SK-N-SH (cell line): ENCODE measurements around the gene CD63. TPM values are rescaled to one million over a fixed set of nuclear protein-coding genes. Genes with fewer than 3 reads are reported as not detected.

Experiments
- CTCF ChIA-PET: fragments of 300-600, 350-600 bp; formaldehyde crosslinking; extraction: SDS; loops from one replicate; lab custom pipeline; 2021; lab: Yijun Ruan, JAX
- POLR2A ChIA-PET: fragments of 350-600 bp; sonication (Branson Sonifier 250); formaldehyde crosslinking; extraction: SDS; loops from one replicate; lab custom pipeline; 2020; ENCODE audit warnings: antibody characterized with exemption, inconsistent platforms; lab: Yijun Ruan, JAX
- DNase-seq: peaks from one replicate; pipeline ENCODE4 v3.0.0; 2012
- H2AFZ ChIP-seq: fragments of 200-600 bp; sonication (generic); 2 replicates; pipeline ENCODE4 v1.8.1; 2016; ENCODE audit warnings: antibody characterized with exemption, mild to moderate bottlenecking, low read depth
- H3F3A ChIP-seq: fragments of 200-600 bp; sonication (generic); replicated peaks from 2 replicates; pipeline ENCODE3; 2016; ENCODE audit warnings: antibody characterized with exemption, mild to moderate bottlenecking; ENCODE audit not compliant: insufficient read depth
- H3K27ac ChIP-seq, 2 experiments: fragments of 200-500 bp in 1 of 2; fragments of 200-600 bp in 1 of 2; sonication (Bioruptor generic) in 1 of 2; sonication (generic), shearing (Covaris generic) in 1 of 2; 2 replicates each; pipeline versions ENCODE4 v1.5.1 to v1.6.1; 2014 to 2016; ENCODE audit warnings: low read depth in 2 of 2, inconsistent platforms in 1 of 2, low read length in 1 of 2, mild to moderate bottlenecking in 1 of 2, mixed read lengths in 1 of 2
- H3K27me3 ChIP-seq: fragments of 200-600 bp; sonication (generic), shearing (Covaris generic); 2 replicates; pipeline ENCODE4 v1.6.1; 2016; ENCODE audit warnings: mixed run types; ENCODE audit not compliant: insufficient read depth
- H3K36me3 ChIP-seq, 2 experiments: fragments of 200-500 bp in 1 of 2; fragments of 200-600 bp in 1 of 2; sonication (Bioruptor generic) in 1 of 2; sonication (generic) in 1 of 2; replicated peaks in 1 of 2; 2 replicates each; pipeline versions ENCODE3 to v1.5.1; 2014 to 2016; ENCODE audit warnings: low read length in 1 of 2, mild to moderate bottlenecking in 1 of 2; ENCODE audit not compliant: insufficient read depth in 2 of 2, control insufficient read depth in 1 of 2
- H3K4me1 ChIP-seq, 2 experiments: fragments of 200-500 bp in 1 of 2; fragments of 200-600 bp in 1 of 2; sonication (Bioruptor generic) in 1 of 2; sonication (generic), shearing (Covaris generic) in 1 of 2; 2 replicates each; pipeline versions ENCODE4 v1.5.1 to v1.6.1; 2014 to 2016; ENCODE audit warnings: low read depth in 1 of 2, low read length in 1 of 2, mixed run types in 1 of 2; ENCODE audit not compliant: insufficient read depth in 2 of 2, control insufficient read depth in 1 of 2
- H3K4me2 ChIP-seq: fragments of 200-600 bp; sonication (generic), shearing (Covaris generic); 2 replicates; pipeline ENCODE4 v1.6.1; 2017; ENCODE audit warnings: mixed run types
- H3K4me3 ChIP-seq, 2 experiments: fragments of 200-500 bp in 1 of 2; fragments of 200-600 bp in 1 of 2; sonication (Bioruptor generic) in 1 of 2; sonication (generic), shearing (Covaris generic) in 1 of 2; 2 replicates each; pipeline versions ENCODE4 v1.5.1 to v1.8.1; 2014 to 2016; ENCODE audit warnings: low read depth in 2 of 2, inconsistent platforms in 1 of 2, low read length in 1 of 2, mild to moderate bottlenecking in 1 of 2, mixed read lengths in 1 of 2, moderate library complexity in 1 of 2
- H3K79me2 ChIP-seq: fragments of 200-600 bp; sonication (generic); 2 replicates; pipeline ENCODE4 v1.8.1; 2017; ENCODE audit warnings: mild to moderate bottlenecking; ENCODE audit not compliant: insufficient read depth
- H3K9ac ChIP-seq: fragments of 200-600 bp; sonication (generic); 2 replicates; pipeline ENCODE4 v1.6.1; 2017; ENCODE audit warnings: mixed run types
- H3K9me2 ChIP-seq: fragments of 200-600 bp; sonication (generic); 2 replicates; pipeline ENCODE4 v1.6.1; 2017; ENCODE audit warnings: mixed run types
- H3K9me3 ChIP-seq: fragments of 200-600 bp; sonication (generic); 2 replicates; pipeline ENCODE4 v1.6.1; 2017; ENCODE audit warnings: mixed run types, mild to moderate bottlenecking, moderate library complexity
- H4K20me1 ChIP-seq: fragments of 200-600 bp; sonication (generic); 2 replicates; pipeline ENCODE4 v1.6.1; 2017; ENCODE audit warnings: mild to moderate bottlenecking, mixed run types; ENCODE audit not compliant: insufficient read depth
- CHD2 ChIP-seq: fragments of 150-350 bp; IDR thresholded peaks from 2 replicates; pipeline ENCODE4 v1.6.1; 2018; ENCODE audit warnings: low read length; ENCODE audit not compliant: partially characterized antibody
- EP300 ChIP-seq, 2 experiments: IDR thresholded peaks; 2 replicates each; pipeline versions ENCODE4 v1.4.0 to v1.6.1; 2012; ENCODE audit warnings: borderline replicate concordance in 1 of 2, low read depth in 1 of 2, low read length in 1 of 2
- IRF3 ChIP-seq: fragments of 150-350 bp; IDR thresholded peaks from 2 replicates; pipeline ENCODE4 v1.6.1; 2016; ENCODE audit warnings: mild to moderate bottlenecking, low read depth, low read length
- MAX ChIP-seq: IDR thresholded peaks from 2 replicates; pipeline ENCODE4 v1.4.0; 2012; ENCODE audit warnings: low read depth
- MEF2A ChIP-seq: IDR thresholded peaks from 2 replicates; pipeline ENCODE4 v1.4.0; 2012; ENCODE audit warnings: low read depth, borderline replicate concordance
- MXI1 ChIP-seq: IDR thresholded peaks from 2 replicates; pipeline ENCODE4 v1.6.1; 2012; ENCODE audit warnings: mild to moderate bottlenecking, low read depth, low read length, improper control_type of control experiment
- PBX3 ChIP-seq: IDR thresholded peaks from 2 replicates; pipeline ENCODE4; 2012
- RAD21 ChIP-seq: IDR thresholded peaks from 2 replicates; pipeline ENCODE4 v1.6.1; 2012; ENCODE audit warnings: mild to moderate bottlenecking, low read length
- RCOR1 ChIP-seq: fragments of 150-350 bp; IDR thresholded peaks from 2 replicates; pipeline ENCODE4 v1.6.1; 2017; ENCODE audit warnings: antibody characterized with exemption, low read length
- RXRA ChIP-seq: IDR thresholded peaks from 2 replicates; pipeline ENCODE4 v1.4.0; 2012; ENCODE audit warnings: low read depth, mild to moderate bottlenecking, borderline replicate concordance
- SIN3A ChIP-seq: IDR thresholded peaks from 2 replicates; pipeline ENCODE4 v1.6.1; 2012; ENCODE audit warnings: low read depth, mild to moderate bottlenecking, low read length, moderate library complexity, borderline replicate concordance
- TAF1 ChIP-seq: IDR thresholded peaks from 2 replicates; pipeline ENCODE4 v1.6.1; 2012; ENCODE audit warnings: low read depth, mild to moderate bottlenecking, low read length, moderate library complexity, borderline replicate concordance
- YY1 ChIP-seq: IDR thresholded peaks from 2 replicates; pipeline ENCODE4 v1.4.0; 2012; ENCODE audit warnings: low read depth, mild to moderate bottlenecking
- ZBTB33 ChIP-seq: IDR thresholded peaks from 2 replicates; pipeline ENCODE4 v1.4.0; 2012; ENCODE audit warnings: low read depth, borderline replicate concordance
- WGBS: methylation state at CpG from one replicate; pipeline ENCODE4 v1.1.6; 2017; ENCODE audit warnings: low lambda C conversion rate; 5-methylcytosine and 5-hydroxymethylcytosine counted together
- polyA plus RNA-seq, 3 experiments: library from polyadenylated mRNA; depleted of rRNA; stranded (reverse); fragments of >200 nt; gene quantifications; 2 replicates each; pipeline ENCODE4 v1.2.3, GENCODE V29; 2012

The CD63 gene
- polyA plus RNA-seq, 1 of the 3 experiments (the other 2 are of a cell fraction), result 1,465 TPM

GRCh38 chr12:55733021-55733555 lies 4.3 kb upstream of the CD63 start:
- no peak overlapping the region for H3K4me2 ChIP-seq
- CTCF ChIA-PET, result interaction anchor here (1.8 kb wide), 1 partner anchor 63 kb away, joined by 5 read pairs; no protein-coding TSS in a partner anchor
- H3K27me3 ChIP-seq, result no peaks in the 10 kb centered on the region
- H3K9ac ChIP-seq, result no peak overlapping the region
- no peak overlapping the region for H3K4me3 ChIP-seq
- H3K79me2 ChIP-seq, result peaks cover 19% of the 10 kb centered on the region
- no peaks in the 10 kb centered on the region for H3K9me2 ChIP-seq
- POLR2A ChIA-PET, result interaction anchor here (0.6 kb wide), 1 partner anchor 12 kb away, joined by 3 read pairs; no protein-coding TSS in a partner anchor
- H3K9me3 ChIP-seq, result no peaks in the 10 kb centered on the region
- H4K20me1 ChIP-seq, result peaks cover under 1% of the 10 kb centered on the region
- no peak for DNase-seq
- H3K27ac ChIP-seq, result no peak overlapping the region
- H3K4me1 ChIP-seq, result peaks cover 8 to 24% of the 10 kb centered on the region in 2 experiments; a peak in 3 of 4 replicates
- TF ChIP-seq SIN3A (no peak), MEF2A (no peak), YY1 (no peak), IRF3 (no peak), MXI1 (no peak), EP300 (IDR thresholded peaks at IDR 0.05; ENCODE audit: borderline replicate concordance in 1 of 2, low read depth in 1 of 2, low read length in 1 of 2) (no peak), RCOR1 (no peak), RAD21 (no peak)
- TF ChIP-seq, all 33 proteins: peak for 0
- H3F3A ChIP-seq, result peaks cover 20% of the 10 kb centered on the region
- 96% methylated on average over 9 of the region's 14 CpGs for WGBS
- no peak overlapping the region for H2AFZ ChIP-seq
- no peaks in the 10 kb centered on the region for H3K36me3 ChIP-seq

GRCh38 chr12:55732288-55732687 lies 3.5 kb upstream of the CD63 start:
- peaks cover 0 to 22% of the 10 kb centered on the region in 2 experiments; a peak in 1 of 4 replicates for H3K4me1 ChIP-seq
- no peak overlapping the region for H3K9ac ChIP-seq
- no peak overlapping the region for H2AFZ ChIP-seq
- no peaks in the 10 kb centered on the region for H3K9me3 ChIP-seq
- peaks cover 0 to under 1% of the 10 kb centered on the region in 2 experiments for H3K36me3 ChIP-seq
- no peaks in the 10 kb centered on the region for H3K27me3 ChIP-seq
- TF ChIP-seq RXRA, result no peak
- TF ChIP-seq EP300 (IDR thresholded peaks at IDR 0.05; ENCODE audit: borderline replicate concordance in 1 of 2, low read depth in 1 of 2, low read length in 1 of 2), result no peak
- TF ChIP-seq PBX3, result no peak
- TF ChIP-seq TAF1, result no peak
- TF ChIP-seq CHD2, result no peak
- no peak for TF ChIP-seq MAX
- no peak for TF ChIP-seq ZBTB33
- DNase-seq, result no peak
- H3K9me2 ChIP-seq, result no peaks in the 10 kb centered on the region
- H3K4me3 ChIP-seq, result no peak overlapping the region
- H3K79me2 ChIP-seq, result peaks cover 27% of the 10 kb centered on the region
- H3K4me2 ChIP-seq, result no peak overlapping the region
- H4K20me1 ChIP-seq, result peaks cover 9% of the 10 kb centered on the region
- 100% methylated on average over 3 of the region's 4 CpGs for whole genome bisulfite sequencing
- H3K27ac ChIP-seq, result no peak overlapping the region
- POLR2A ChIA-PET, result interaction anchor here (0.5 kb wide), 1 partner anchor 66 kb away, joined by 3 read pairs; no protein-coding TSS in a partner anchor
- peaks cover 17% of the 10 kb centered on the region for H3F3A ChIP-seq
- CTCF ChIA-PET, result interaction anchor here (1.6 to 1.8 kb wide), 2 partner anchors 64 to 208 kb away, joined by 4 to 5 read pairs; no protein-coding TSS in a partner anchor
